Anterior cingulate cortex (tissue), 58 donors: ENCODE results near the gene ZNF282.
A peak's percentile ranks its signal among the peaks of the same experiment; 100 is the strongest.
"Not testable (repeated sequence)": the region's sequence is repeated elsewhere in the genome, so short reads cannot be mapped to it uniquely, and the experiment has no call there.

ENCODE experiments used
- DNase-seq, 58 donors: peaks; one replicate each; lab custom pipeline; 2025; lab: John Stamatoyannopoulos, UW

ZNF282 gene

GRCh38 chr7:149220534-149220933, 25.2 kb downstream of the ZNF282 start:
- no peak for DNase-seq

GRCh38 chr7:149223176-149223575, 27.8 kb downstream of the ZNF282 start:
- peak in 3 of 58 donors; percentile 17 to 36 (median 30) for DNase-seq

- DNase-seq = no peak
Measured at GRCh38 chr7:149223761-149224160, 28.4 kb downstream of the ZNF282 start.

GRCh38 chr7:149224352-149224751, 29.0 kb downstream of the ZNF282 start:
- DNase-seq = no peak

GRCh38 chr7:149225106-149225505, 29.8 kb downstream of the ZNF282 start:
- no peak for DNase-seq

- DNase-seq = no peak
Measured at GRCh38 chr7:149225656-149226055, 30.3 kb downstream of the ZNF282 start.

- DNase-seq = not testable (repeated sequence)
Measured at GRCh38 chr7:149226366-149226765, 31.0 kb downstream of the ZNF282 start.

GRCh38 chr7:149226840-149227494, 31.6 kb downstream of the ZNF282 start:
- DNase-seq = no peak

- DNase-seq = no peak
Measured at GRCh38 chr7:149228831-149229471, 33.6 kb downstream of the ZNF282 start.

GRCh38 chr7:149229526-149229925, 34.2 kb downstream of the ZNF282 start:
- DNase-seq = no peak

GRCh38 chr7:149232362-149232761, 37.0 kb downstream of the ZNF282 start:
- no peak for DNase-seq

GRCh38 chr7:149233655-149234204, 38.4 kb downstream of the ZNF282 start:
- not testable (repeated sequence) for DNase-seq

- no peak for DNase-seq
Measured at GRCh38 chr7:149237502-149237901, 42.2 kb downstream of the ZNF282 start.

GRCh38 chr7:149238051-149238450, 42.7 kb downstream of the ZNF282 start:
- no peak for DNase-seq

- DNase-seq = peak; percentile 23 to 92 (median 82)
Measured at GRCh38 chr7:149239345-149240143, 44.2 kb downstream of the ZNF282 start, which contains the start of gene ZNF212. ZNF212 (plus strand) TSS chr7:149239651; CDS start chr7:149239779, 128 bp downstream.

- no peak for DNase-seq
Measured at GRCh38 chr7:149240637-149241036, 45.3 kb downstream of the ZNF282 start.

- no peak for DNase-seq
Measured at GRCh38 chr7:149241696-149242095, 46.4 kb downstream of the ZNF282 start.

- DNase-seq = no peak
Measured at GRCh38 chr7:149245244-149245643, 49.9 kb downstream of the ZNF282 start.

- no peak for DNase-seq
Measured at GRCh38 chr7:149245744-149246143, 50.4 kb downstream of the ZNF282 start.

GRCh38 chr7:149248777-149249176, 53.4 kb downstream of the ZNF282 start:
- DNase-seq = no peak

GRCh38 chr7:149250151-149250550, 54.8 kb downstream of the ZNF282 start:
- DNase-seq = not testable (repeated sequence)
